GM13976 (cell line): ENCODE results near the gene IL21R.
"Not testable (repeated sequence)": the region's sequence is repeated elsewhere in the genome, so short reads cannot be mapped to it uniquely, and the experiment has no call there.

Experiments used
- DNase-seq: peaks from one replicate; pipeline ENCODE4 v3.0.0; 2012; ENCODE audit warnings: low spot score
- CTCF ChIP-seq: IDR thresholded peaks from 2 replicates; pipeline ENCODE4 v1.5.1; 2012; ENCODE audit warnings: borderline replicate concordance, mild to moderate bottlenecking; ENCODE audit not compliant: insufficient read depth; ENCODE audit errors: extremely low read depth, missing control alignments, control extremely low read depth
- in situ Hi-C: fragments of 300-500 bp; cut with MboI; formaldehyde crosslinking; loops from one replicate; pipeline ENCODE4 v1.12.0; 2022; ENCODE audit warnings: low sequenced_read_pairs, mixed read lengths, inconsistent platforms; ENCODE audit not compliant: unreplicated experiment

IL21R gene

GRCh38 chr16:27434141-27435051 lies 32.4 kb downstream of the IL21R start:
- no peak for TF ChIP-seq CTCF
- DNase-seq, result no peak
- in situ Hi-C loops, result no loop called here

GRCh38 chr16:27435146-27435545 lies 33.2 kb downstream of the IL21R start:
- DNase-seq, in situ Hi-C loops: not testable (repeated sequence)

GRCh38 chr16:27436065-27436464 lies 34.1 kb downstream of the IL21R start:
- TF ChIP-seq CTCF, result no peak
- in situ Hi-C loops, result no loop called here
- no peak for DNase-seq

- in situ Hi-C loops, result no loop called here
- TF ChIP-seq CTCF, result no peak
- no peak for DNase-seq
These were observed 35.1 kb downstream of the IL21R start for GRCh38 chr16:27436921-27437650.

GRCh38 chr16:27437946-27438345 lies 36.0 kb downstream of the IL21R start:
- DNase-seq, result no peak
- in situ Hi-C loops, result no loop called here

GRCh38 chr16:27439271-27440018 lies 37.5 kb downstream of the IL21R start:
- in situ Hi-C loops, result no loop called here

More at GRCh38 chr16:27437946-27438345, 36.0 kb downstream of the IL21R start:
- no peak for TF ChIP-seq CTCF

More at GRCh38 chr16:27439271-27440018, 37.5 kb downstream of the IL21R start:
- no peak for DNase-seq
- no peak for TF ChIP-seq CTCF
